ENCODE measurements around the gene APEH. TPM values are rescaled to one million over a fixed set of nuclear protein-coding genes. Genes with fewer than 3 reads are reported as not detected.

APEH gene
- total and polyA plus RNA-seq, 2 experiments from 2014 or later = 170 to 264 TPM

DNA sequence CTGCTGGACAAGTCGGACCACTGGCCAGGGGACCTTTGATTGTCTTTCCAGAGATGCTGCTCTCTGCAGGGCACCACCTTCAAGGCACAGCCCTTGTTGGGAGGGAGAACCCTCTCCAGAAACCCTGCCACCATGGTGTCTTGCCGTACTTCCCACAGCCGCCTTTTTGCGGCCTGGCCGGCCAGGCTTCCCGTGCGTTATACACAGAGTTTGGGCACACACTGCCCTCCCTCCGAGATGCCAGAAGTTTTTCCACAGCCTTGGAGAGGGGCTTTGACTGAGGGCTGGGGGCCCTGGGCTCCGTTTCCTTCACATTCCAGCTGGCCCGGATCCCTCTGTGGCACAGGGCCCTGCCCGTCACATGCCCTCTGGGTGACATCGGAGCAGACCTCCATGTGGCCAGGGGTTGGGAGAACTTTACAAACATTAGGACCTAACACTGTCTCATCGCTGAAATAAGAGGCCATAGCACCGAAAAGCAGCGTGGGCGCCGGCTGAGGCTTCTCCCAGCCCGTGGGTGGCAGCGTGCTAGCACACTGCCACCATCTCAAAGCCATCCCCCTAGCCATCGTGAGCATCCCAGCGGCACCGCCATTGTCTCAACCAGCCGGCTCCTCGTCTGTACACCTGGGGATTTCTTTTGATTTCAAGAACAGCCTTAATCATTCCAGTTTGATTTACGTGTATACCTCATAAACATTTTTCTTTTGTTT lies 6.3 kb upstream of the APEH start:
- H3K36me3 Mint-ChIP-seq (ENCODE audit: low read depth) = no peaks in the 10 kb centered on the region; the same call in 2 of the 3 replicates
- H3K4me3 ChIP-seq = no peak overlapping the region
- peaks cover 6% of the 10 kb centered on the region for H3K27me3 Mint-ChIP-seq (ENCODE audit: insufficient read depth, low read depth, poor library complexity)
- H3K9me2 ChIP-seq (ENCODE audit: insufficient read depth) = no peaks in the 10 kb centered on the region
- no peaks in the 10 kb centered on the region for H3K27me3 ChIP-seq (ENCODE audit: insufficient read depth)
- peaks cover 12% of the 10 kb centered on the region for H3K4me1 ChIP-seq (ENCODE audit: insufficient read depth)
- TF ChIP-seq EZH2phosphoT487 (IDR thresholded peaks at IDR 0.05; ENCODE audit: unreplicated experiment) (no peak), ZNF331 (CRISPR knock-in tag; IDR thresholded peaks at IDR 0.05; ENCODE audit: low read depth) (no peak), NANOG (IDR thresholded peaks at IDR 0.05; ENCODE audit: borderline replicate concordance) (no peak), STAT1 (IDR thresholded peaks at IDR 0.05; ENCODE audit: unreplicated experiment) (no peak), EZH2 (IDR thresholded peaks at IDR 0.05; ENCODE audit: low read depth, unreplicated experiment) (no peak), JUNB (IDR thresholded peaks at IDR 0.05; ENCODE audit: unreplicated experiment) (no peak), CREB1 (CRISPR knock-in tag; IDR thresholded peaks at IDR 0.05; ENCODE audit: low read depth) (no peak), ZNF114 (CRISPR knock-in tag; IDR thresholded peaks at IDR 0.05) (no peak), POLR2AphosphoS5 (IDR thresholded peaks at IDR 0.05; ENCODE audit: low read depth) (no peak)
- TF ChIP-seq, protein P1, sequence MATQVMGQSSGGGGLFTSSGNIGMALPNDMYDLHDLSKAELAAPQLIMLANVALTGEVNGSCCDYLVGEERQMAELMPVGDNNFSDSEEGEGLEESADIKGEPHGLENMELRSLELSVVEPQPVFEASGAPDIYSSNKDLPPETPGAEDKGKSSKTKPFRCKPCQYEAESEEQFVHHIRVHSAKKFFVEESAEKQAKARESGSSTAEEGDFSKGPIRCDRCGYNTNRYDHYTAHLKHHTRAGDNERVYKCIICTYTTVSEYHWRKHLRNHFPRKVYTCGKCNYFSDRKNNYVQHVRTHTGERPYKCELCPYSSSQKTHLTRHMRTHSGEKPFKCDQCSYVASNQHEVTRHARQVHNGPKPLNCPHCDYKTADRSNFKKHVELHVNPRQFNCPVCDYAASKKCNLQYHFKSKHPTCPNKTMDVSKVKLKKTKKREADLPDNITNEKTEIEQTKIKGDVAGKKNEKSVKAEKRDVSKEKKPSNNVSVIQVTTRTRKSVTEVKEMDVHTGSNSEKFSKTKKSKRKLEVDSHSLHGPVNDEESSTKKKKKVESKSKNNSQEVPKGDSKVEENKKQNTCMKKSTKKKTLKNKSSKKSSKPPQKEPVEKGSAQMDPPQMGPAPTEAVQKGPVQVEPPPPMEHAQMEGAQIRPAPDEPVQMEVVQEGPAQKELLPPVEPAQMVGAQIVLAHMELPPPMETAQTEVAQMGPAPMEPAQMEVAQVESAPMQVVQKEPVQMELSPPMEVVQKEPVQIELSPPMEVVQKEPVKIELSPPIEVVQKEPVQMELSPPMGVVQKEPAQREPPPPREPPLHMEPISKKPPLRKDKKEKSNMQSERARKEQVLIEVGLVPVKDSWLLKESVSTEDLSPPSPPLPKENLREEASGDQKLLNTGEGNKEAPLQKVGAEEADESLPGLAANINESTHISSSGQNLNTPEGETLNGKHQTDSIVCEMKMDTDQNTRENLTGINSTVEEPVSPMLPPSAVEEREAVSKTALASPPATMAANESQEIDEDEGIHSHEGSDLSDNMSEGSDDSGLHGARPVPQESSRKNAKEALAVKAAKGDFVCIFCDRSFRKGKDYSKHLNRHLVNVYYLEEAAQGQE (IDR thresholded peaks at IDR 0.05; ENCODE audit: unreplicated experiment) = no peak
- TF ChIP-seq, protein P2, sequence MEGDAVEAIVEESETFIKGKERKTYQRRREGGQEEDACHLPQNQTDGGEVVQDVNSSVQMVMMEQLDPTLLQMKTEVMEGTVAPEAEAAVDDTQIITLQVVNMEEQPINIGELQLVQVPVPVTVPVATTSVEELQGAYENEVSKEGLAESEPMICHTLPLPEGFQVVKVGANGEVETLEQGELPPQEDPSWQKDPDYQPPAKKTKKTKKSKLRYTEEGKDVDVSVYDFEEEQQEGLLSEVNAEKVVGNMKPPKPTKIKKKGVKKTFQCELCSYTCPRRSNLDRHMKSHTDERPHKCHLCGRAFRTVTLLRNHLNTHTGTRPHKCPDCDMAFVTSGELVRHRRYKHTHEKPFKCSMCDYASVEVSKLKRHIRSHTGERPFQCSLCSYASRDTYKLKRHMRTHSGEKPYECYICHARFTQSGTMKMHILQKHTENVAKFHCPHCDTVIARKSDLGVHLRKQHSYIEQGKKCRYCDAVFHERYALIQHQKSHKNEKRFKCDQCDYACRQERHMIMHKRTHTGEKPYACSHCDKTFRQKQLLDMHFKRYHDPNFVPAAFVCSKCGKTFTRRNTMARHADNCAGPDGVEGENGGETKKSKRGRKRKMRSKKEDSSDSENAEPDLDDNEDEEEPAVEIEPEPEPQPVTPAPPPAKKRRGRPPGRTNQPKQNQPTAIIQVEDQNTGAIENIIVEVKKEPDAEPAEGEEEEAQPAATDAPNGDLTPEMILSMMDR (conservative IDR thresholded peaks at IDR 0.05; ENCODE audit: low read depth in 2 of 2) = no peak
- TF ChIP-seq, protein P3, sequence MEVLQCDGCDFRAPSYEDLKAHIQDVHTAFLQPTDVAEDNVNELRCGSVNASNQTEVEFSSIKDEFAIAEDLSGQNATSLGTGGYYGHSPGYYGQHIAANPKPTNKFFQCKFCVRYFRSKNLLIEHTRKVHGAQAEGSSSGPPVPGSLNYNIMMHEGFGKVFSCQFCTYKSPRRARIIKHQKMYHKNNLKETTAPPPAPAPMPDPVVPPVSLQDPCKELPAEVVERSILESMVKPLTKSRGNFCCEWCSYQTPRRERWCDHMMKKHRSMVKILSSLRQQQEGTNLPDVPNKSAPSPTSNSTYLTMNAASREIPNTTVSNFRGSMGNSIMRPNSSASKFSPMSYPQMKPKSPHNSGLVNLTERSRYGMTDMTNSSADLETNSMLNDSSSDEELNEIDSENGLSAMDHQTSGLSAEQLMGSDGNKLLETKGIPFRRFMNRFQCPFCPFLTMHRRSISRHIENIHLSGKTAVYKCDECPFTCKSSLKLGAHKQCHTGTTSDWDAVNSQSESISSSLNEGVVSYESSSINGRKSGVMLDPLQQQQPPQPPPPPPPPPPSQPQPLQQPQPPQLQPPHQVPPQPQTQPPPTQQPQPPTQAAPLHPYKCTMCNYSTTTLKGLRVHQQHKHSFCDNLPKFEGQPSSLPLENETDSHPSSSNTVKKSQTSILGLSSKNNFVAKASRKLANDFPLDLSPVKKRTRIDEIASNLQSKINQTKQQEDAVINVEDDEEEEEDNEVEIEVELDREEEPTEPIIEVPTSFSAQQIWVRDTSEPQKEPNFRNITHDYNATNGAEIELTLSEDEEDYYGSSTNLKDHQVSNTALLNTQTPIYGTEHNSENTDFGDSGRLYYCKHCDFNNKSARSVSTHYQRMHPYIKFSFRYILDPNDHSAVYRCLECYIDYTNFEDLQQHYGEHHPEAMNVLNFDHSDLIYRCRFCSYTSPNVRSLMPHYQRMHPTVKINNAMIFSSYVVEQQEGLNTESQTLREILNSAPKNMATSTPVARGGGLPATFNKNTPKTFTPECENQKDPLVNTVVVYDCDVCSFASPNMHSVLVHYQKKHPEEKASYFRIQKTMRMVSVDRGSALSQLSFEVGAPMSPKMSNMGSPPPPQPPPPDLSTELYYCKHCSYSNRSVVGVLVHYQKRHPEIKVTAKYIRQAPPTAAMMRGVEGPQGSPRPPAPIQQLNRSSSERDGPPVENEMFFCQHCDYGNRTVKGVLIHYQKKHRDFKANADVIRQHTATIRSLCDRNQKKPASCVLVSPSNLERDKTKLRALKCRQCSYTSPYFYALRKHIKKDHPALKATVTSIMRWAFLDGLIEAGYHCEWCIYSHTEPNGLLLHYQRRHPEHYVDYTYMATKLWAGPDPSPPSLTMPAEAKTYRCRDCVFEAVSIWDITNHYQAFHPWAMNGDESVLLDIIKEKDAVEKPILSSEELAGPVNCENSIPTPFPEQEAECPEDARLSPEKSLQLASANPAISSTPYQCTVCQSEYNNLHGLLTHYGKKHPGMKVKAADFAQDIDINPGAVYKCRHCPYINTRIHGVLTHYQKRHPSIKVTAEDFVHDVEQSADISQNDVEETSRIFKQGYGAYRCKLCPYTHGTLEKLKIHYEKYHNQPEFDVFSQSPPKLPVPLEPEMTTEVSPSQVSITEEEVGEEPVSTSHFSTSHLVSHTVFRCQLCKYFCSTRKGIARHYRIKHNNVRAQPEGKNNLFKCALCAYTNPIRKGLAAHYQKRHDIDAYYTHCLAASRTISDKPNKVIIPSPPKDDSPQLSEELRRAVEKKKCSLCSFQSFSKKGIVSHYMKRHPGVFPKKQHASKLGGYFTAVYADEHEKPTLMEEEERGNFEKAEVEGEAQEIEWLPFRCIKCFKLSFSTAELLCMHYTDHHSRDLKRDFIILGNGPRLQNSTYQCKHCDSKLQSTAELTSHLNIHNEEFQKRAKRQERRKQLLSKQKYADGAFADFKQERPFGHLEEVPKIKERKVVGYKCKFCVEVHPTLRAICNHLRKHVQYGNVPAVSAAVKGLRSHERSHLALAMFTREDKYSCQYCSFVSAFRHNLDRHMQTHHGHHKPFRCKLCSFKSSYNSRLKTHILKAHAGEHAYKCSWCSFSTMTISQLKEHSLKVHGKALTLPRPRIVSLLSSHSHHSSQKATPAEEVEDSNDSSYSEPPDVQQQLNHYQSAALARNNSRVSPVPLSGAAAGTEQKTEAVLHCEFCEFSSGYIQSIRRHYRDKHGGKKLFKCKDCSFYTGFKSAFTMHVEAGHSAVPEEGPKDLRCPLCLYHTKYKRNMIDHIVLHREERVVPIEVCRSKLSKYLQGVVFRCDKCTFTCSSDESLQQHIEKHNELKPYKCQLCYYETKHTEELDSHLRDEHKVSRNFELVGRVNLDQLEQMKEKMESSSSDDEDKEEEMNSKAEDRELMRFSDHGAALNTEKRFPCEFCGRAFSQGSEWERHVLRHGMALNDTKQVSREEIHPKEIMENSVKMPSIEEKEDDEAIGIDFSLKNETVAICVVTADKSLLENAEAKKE (CRISPR knock-in tag; IDR thresholded peaks at IDR 0.05) = no peak
- TF ChIP-seq, protein P4, sequence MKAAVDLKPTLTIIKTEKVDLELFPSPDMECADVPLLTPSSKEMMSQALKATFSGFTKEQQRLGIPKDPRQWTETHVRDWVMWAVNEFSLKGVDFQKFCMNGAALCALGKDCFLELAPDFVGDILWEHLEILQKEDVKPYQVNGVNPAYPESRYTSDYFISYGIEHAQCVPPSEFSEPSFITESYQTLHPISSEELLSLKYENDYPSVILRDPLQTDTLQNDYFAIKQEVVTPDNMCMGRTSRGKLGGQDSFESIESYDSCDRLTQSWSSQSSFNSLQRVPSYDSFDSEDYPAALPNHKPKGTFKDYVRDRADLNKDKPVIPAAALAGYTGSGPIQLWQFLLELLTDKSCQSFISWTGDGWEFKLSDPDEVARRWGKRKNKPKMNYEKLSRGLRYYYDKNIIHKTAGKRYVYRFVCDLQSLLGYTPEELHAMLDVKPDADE (IDR thresholded peaks at IDR 0.05) = no peak
- H3K9me3 Mint-ChIP-seq = no peaks in the 10 kb centered on the region
- no peaks in the 10 kb centered on the region for H3K79me2 ChIP-seq (replicated peaks; ENCODE audit: insufficient read depth)
- no peak for ATAC-seq
- H3K36me3 ChIP-seq (ENCODE audit: insufficient read depth) = no peaks in the 10 kb centered on the region
- H3K27ac ChIP-seq (ENCODE audit: low read depth) = no peak overlapping the region
- no peak overlapping the region for H3K4me3 Mint-ChIP-seq
- H4K20me1 ChIP-seq (replicated peaks; ENCODE audit: insufficient read depth) = 0 out of 2 replicates have a peak, but pooled peaks cover 3% of the 10 kb centered on the region
- no peak overlapping the region for H2AFZ ChIP-seq
- H3F3A ChIP-seq (replicated peaks; ENCODE audit: low read depth) = no peaks in the 10 kb centered on the region
- no peak overlapping the region for H3K27ac Mint-ChIP-seq
- H3K4me1 Mint-ChIP-seq = peaks cover 36% of the 10 kb centered on the region
- no peak overlapping the region for H3K4me2 ChIP-seq
- no peak for DNase-seq (ENCODE audit: low spot score)

All from GM23338 (cell line).